Measurements from ENCODE around the gene IL12RB2.

Gene IL12RB2, protein sequence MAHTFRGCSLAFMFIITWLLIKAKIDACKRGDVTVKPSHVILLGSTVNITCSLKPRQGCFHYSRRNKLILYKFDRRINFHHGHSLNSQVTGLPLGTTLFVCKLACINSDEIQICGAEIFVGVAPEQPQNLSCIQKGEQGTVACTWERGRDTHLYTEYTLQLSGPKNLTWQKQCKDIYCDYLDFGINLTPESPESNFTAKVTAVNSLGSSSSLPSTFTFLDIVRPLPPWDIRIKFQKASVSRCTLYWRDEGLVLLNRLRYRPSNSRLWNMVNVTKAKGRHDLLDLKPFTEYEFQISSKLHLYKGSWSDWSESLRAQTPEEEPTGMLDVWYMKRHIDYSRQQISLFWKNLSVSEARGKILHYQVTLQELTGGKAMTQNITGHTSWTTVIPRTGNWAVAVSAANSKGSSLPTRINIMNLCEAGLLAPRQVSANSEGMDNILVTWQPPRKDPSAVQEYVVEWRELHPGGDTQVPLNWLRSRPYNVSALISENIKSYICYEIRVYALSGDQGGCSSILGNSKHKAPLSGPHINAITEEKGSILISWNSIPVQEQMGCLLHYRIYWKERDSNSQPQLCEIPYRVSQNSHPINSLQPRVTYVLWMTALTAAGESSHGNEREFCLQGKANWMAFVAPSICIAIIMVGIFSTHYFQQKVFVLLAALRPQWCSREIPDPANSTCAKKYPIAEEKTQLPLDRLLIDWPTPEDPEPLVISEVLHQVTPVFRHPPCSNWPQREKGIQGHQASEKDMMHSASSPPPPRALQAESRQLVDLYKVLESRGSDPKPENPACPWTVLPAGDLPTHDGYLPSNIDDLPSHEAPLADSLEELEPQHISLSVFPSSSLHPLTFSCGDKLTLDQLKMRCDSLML

DNA sequence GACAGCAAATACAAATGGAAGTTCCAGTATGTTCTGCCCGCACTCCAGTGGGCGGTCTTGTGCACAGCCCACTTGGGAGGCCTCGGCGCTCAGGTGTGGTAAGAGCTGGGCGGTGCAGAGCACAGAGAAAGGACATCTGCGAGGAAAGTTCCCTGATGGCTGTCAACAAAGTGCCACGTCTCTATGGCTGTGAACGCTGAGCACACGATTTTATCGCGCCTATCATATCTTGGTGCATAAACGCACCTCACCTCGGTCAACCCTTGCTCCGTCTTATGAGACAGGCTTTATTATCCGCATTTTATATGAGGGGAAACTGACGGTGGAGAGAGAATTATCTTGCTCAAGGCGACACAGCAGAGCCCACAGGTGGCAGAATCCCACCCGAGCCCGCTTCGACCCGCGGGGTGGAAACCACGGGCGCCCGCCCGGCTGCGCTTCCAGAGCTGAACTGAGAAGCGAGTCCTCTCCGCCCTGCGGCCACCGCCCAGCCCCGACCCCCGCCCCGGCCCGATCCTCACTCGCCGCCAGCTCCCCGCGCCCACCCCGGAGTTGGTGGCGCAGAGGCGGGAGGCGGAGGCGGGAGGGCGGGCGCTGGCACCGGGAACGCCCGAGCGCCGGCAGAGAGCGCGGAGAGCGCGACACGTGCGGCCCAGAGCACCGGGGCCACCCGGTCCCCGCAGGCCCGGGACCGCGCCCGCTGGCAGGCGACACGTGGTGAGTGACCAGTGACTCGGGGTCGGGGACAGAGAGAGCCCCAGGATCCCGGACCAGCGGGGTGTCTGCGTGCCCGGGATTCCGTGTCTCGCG is at the start of gene IL12RB2:
IL12RB2 (plus strand) TSS at position 623 of the 810 bp plus-strand sequence. CDS start 12,496 bp downstream, outside the sequence.
- Histone ChIP-seq H3K4me3 (peak within 1 kb of the TSS; percentile 38 to 54 (median 46)), H3K27ac (peak within 1 kb of the TSS in 14 of 21 experiments; percentile 14 to 72 (median 47))

DNA sequence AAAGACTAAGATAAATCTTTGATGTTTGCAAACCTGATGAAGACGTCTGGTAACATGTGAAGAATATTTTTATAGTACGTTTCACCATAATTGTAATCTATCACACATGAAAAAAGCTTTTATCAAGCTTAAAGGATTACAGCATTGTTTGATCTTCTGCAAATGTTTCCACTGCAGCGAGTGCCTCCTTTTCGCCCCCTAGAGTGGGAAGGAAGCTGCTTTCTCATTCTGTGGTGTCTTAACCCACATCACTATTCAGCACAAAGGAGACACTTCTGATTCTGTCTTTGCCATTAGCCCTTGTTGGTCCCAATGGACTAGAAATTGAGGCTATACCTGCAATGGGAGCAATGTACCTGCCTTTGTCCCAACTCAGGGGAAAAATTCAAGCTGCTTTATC is 46.0 kb upstream of the IL12RB2 start:
- Histone ChIP-seq H3K4me3 (no peak overlapping the region), H3K27ac (no peak overlapping the region)

DNA sequence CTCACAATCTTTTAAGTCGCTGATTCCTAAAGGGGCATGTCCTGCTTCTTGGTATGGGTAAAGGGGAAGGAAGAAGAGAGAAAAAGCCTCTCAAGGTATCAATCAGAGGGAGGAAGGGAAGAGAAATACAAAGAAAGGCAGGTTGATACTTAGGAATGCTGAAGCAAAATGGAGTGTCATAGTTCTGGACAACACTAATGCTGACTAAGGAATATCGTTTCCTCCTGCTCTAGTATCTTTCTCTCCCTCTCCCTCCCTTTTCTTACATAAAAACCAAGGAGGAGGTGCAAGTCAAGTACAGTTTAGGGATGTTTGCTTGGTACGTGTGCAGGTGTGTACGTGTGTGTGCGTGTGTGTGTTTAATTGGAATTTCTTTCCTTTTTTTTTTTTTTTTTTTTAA is 44.9 kb upstream of the IL12RB2 start:
- Histone ChIP-seq H3K27ac (no peak overlapping the region), H3K4me3 (no peak overlapping the region)

DNA sequence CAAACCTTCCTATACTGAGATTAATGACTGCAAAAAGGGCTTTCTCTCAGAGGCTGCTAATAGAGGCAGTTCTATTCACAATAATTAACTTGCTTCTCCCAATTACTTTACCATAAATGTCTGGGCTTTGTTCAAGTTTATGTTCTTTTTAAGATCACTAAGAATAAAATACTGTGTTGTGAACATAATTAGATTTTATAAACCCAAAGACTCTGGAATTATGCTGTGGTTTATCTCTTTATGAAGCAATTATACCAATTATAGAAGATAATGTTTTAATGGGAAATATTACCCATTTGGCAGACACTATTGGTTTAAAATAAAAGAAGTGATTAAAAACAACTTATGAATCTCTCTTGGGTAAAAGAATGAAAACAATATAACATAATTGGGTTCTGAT is 43.5 kb upstream of the IL12RB2 start:
- H3K4me3 ChIP-seq: no peak overlapping the region
- H3K27ac ChIP-seq: no peak overlapping the region

DNA sequence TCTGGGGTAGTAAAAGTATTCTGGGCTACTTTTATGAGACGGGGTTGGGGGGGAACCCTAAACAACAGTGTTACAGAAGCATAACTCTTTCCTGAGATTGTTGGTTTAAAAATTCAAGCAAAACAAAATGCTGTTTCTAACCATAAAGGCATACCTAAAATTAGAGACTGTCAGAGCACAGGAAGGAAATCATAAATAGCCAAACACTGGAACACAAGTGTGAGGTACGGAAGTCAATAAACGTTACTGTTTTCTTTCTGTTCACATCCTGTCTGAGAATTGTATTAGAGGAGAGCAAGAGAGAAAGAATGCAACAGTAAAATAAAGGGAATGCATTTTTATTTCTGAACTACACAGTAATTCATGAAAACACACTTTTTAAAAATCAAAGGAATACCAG is 42.8 kb upstream of the IL12RB2 start:
- H3K27ac ChIP-seq: no peak overlapping the region
- no peak overlapping the region for H3K4me3 ChIP-seq

DNA sequence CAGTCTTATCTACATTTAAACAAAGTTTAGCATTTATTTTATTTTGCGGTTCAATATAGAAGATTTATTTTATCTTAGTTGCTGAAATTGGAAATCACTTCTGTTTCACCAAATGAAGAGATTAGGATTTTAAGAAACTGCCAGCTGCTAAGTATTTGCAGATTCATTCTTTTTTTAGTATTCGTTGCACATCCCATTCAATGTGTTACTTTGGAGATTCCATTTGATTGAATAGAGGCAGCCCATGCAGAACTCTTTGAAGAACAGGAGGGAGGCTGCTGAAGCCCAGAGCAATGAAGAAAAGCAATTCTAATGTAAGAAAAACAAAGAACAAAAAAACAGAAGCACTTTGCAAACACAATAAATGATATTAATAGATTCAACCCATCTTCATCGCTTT is 38.6 kb upstream of the IL12RB2 start:
- no peak overlapping the region for H3K27ac ChIP-seq
- H3K4me3 ChIP-seq: no peak overlapping the region

DNA sequence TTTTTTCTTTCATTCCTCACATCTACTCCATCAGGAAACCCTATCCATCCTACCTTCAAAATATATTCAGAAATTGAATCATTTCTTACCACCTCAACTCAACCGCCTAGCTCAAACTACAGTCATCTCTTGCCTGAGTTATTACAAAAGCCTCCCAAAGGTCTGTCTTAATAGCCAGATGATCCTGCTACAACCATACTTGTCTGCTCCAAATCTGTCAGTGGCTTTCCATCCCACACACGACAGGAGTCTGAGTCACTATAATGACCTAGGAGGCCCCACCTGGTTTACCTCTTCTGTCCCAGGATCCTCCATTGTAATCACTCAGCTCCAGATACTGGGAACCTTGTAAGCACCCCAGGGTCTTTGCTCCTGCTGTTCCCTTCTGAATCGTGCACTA is 37.1 kb upstream of the IL12RB2 start:
- H3K4me3 ChIP-seq: no peak overlapping the region
- H3K27ac ChIP-seq: peak overlapping the region in 1 of 21 experiments; percentile 27

DNA sequence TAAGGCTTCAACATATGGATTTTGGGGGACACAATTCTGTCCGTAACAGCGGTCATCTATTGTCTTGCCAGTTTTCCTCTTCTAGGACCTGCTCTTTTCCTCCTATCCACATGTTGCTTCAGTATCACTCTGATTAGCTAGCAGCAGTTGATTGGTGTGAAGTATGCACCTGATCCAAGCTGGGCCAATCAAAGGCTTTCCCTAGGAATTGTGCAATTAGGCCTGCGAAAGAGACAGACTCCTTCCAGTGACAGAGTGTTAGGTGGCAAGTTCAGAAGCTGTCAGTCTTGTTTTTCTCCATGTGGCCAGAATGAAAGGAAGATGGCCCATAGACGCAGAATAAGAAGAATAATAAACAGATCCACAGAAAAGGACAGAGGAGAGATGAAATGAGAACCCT is 34.1 kb upstream of the IL12RB2 start:
- no peak overlapping the region for H3K27ac ChIP-seq
- H3K4me3 ChIP-seq: no peak overlapping the region

DNA sequence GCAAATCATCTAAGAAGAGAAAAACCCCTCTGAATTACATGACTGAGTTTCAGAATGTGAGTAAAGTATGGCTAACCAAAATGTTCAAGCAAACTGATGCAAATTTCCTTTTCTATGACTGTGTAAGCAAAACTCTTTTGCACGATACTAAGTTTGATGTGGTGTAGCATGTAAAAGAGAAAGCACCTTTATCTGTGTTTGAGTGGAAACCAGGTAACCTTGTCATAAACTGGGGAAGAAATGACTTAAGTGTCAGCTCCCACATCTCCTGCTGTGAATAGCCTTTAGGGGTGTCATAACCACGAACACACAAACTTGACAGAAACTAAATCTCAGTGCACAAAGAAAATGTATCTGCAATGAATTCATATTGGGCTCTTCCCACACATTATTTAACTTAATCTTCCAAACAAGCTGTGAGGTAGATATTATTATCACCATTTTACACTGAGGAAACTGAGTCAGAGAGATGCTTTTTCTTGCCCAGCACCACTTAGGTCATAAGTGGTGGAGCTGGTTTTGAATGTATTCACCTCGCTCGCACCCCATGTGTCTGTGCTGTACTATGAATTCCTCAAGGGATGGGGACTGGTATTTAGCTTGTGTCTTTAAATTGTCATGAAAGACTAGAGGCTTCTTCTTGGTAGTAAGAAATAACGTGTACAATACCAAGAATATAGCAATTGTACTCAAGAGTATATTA is 32.9 kb upstream of the IL12RB2 start:
- no peak overlapping the region for H3K27ac ChIP-seq
- no peak overlapping the region for H3K4me3 ChIP-seq

DNA sequence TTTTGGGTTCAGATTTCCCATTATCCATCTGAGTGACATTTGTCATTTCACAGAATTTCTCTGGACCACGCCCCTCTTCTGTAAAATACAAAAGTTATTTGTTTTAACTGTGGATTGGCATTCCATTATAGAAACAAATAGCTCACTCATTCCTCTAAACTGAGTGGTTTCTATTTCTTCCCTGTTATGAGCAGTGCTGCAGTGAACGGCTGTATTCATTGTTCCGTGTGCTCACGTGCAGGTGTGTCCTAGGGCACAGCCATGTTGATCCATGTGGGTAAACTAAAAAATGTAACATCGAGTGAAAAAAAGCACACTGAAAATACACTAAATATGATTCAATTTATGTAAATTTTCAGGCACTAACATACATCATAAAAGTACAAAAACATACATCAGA is 27.0 kb upstream of the IL12RB2 start:
- Histone ChIP-seq H3K27ac (no peak overlapping the region), H3K4me3 (no peak overlapping the region)

DNA sequence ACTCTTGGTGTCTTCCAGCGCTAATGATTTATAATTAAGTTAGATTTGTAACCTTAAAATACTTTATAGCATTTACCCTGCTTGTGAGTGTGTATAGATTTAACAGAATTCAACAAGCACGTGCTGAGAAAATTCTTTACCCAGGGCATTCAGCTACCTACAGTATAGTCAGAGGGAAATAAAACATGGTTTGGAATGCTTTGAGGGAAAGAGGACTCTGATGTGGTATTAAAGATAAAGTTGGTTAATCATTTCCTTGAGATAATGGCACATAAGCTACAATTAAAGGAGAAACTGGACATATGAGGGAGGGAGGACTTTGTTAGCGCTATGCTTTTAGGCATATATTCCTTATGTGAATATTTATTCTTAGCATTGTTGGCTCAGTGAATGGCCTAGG is 26.4 kb upstream of the IL12RB2 start:
- H3K4me3 ChIP-seq: no peak overlapping the region
- no peak overlapping the region for H3K27ac ChIP-seq

DNA sequence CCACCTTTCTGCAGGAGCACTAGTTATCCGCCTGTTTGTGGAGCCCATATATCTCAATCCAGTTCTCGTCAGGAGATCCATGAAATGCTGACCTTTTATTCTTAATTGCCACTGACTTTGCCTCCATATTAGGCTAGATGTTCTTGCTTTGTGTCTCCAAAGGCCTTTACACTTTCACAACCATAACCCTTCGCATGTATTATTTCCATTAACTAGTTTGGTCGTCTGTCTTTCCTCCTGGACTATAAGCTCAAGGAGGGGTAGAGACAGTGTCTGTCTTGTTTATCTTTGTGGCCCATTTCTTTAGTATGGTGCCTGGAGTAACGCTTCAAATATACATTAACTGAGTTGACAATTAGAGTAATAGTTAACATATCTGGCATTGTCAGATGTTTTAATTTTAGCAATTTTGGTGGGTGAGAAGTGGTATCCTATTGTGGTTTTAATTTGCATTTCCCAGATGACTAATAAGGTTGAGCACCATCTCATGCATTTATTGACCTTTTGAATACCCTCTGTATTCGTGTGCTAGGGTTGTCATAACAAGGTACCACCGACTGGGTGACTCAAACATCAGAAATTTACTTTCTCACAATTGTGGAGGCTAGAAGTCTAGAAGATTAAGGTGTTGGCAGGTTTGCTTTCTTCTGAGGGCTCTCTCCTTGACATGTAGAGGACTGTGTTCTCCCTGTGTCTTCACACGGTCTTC is 21.7 kb upstream of the IL12RB2 start:
- no peak overlapping the region for H3K27ac ChIP-seq
- no peak overlapping the region for H3K4me3 ChIP-seq

DNA sequence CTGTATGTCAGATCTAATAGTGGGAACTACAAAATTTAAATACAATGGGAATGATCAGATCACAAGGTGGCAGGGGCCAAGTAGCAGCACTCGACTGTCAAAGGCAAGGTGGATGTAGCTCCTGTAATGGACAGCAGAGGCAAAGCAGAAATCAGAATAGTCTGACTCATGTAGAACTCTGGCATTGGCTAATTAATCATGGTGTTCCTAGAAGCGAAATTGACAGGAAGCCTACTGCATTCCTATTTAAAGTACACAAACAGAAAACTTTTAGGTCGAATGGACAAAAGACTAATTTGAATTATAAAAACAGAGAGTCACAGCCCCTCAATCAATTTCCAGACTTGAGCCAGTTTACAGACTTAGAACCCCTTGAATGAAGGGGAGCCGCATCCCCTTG is 17.4 kb upstream of the IL12RB2 start:
- H3K27ac ChIP-seq: no peak overlapping the region
- H3K4me3 ChIP-seq: no peak overlapping the region

DNA sequence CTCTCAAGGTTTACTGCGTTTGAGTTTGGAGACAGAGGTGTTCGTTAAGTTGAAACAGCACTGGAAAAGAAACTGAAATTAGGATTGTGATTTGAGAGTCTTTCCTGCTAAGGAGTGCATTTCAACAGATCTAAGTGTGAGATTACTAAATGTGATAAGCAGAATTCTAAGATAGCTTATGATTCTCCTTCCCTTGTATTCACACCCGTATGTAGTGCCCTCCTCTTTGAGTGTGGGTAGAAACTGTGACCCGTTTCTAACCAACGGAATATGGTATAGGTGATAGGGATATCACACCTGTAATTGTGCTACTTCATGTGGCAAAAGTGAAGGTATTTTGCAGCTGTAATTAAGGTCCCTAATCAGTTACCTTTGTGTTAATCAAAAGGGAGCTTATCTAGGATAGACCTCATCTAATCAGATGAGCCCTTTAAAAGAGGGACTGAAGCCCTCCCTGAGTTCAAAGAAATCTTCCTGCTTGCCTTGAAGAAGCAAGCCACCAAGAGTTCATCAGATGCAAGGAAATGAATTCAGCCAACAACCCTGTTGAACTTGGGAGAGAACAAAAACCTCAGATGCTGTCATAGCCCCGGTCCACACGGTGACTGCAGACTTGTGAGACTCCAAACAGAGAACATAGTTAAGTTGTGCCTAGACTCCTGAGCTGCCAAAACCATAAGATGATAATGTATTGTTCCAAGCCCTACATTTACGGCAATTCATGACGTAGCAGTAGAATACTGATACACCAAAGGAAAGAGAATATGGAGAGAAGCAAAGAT is 12.6 kb upstream of the IL12RB2 start:
- H3K4me3 ChIP-seq: no peak overlapping the region
- no peak overlapping the region for H3K27ac ChIP-seq

DNA sequence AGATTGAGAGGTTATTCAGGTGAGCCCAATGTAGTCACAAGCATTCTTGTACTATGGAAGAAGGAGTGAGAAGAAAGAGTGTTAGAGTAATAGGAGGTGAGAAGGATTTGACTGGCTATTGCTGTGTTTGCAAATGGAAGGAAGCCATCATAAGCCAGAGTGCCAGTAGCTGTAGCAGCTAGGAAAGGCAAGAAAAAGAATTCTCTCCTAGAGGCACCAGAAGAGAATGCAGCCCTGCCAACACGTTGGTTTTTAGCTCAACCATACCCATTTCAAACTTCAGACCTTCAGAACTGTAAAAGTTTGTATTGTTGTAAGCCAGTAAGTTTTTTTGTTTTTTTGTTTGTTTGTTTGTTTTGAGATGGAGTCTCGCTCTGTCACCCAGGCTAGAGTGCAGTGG is 8.9 kb upstream of the IL12RB2 start:
- Histone ChIP-seq H3K4me3 (no peak overlapping the region), H3K27ac (no peak overlapping the region)

DNA sequence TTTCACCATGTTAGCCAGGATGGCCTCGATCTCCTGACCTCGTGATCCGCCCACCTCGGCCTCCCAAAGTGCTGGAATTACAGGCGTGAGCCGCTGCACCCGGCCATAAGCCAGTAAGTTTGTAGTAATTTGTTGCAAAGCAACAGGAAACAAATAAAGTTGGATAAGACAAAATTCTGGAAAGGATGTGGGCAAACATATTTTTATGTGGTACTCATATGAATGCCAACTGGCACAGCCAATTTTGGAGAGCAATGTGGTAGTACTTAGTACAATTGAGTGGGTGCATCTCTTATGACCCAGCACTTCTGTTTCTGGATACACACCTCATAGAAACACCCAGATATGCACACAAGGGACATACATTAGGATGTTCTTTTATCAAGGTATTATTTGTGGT is 8.4 kb upstream of the IL12RB2 start:
- no peak overlapping the region for H3K27ac ChIP-seq

DNA sequence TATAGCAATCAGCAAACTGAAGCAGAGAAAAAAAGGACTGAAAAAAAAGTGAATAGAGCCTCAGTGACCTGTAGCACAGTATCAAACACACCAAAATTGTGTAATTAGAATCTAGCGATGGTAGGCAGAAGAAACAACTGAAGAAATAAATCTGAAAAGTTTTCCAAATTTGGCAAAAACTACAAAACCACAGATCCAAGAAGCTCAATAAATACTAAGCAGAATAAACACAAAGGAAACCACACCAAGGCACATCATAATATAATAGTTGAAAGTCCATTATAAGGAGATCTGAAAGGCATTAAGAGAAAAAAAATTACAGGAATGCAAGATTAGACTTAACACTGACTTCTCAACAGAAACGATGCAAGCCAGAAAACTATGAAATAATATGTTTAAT is 7.1 kb upstream of the IL12RB2 start:
- Histone ChIP-seq H3K4me3 (no peak overlapping the region), H3K27ac (no peak overlapping the region)

More for the DNA sequence above, 8.4 kb upstream of the IL12RB2 start:
- no peak overlapping the region for H3K4me3 ChIP-seq

DNA sequence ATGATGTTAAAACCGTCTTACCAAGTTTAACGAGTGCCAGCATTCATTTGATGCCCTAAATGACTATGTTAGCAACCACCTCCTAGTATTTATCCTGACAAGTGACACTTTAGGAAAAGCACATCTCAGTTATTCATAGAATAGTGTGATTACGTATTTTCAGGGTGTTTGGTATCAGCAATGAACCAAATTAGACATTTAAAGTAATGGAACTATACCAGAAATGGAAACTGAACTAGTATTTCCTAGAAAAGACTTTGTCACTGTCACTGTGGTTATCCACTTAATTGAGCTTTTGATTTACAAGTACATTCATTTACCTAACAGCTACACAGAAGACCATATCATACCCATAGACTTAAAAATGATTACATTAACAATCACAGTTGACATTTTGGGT is 3.6 kb upstream of the IL12RB2 start:
- no peak overlapping the region for H3K27ac ChIP-seq
- no peak overlapping the region for H3K4me3 ChIP-seq
